ENCODE data around the gene PCDHGC3.
"Not testable (repeated sequence)": the region's sequence is repeated elsewhere in the genome, so short reads cannot be mapped to it uniquely, and the experiment has no call there.

Gene PCDHGC3

GRCh38 chr5:141475625-141476131 lies at the start of gene PCDHGC3:
TSS of gene PCDHGC3 (plus strand) at chr5:141475966. CDS start at chr5:141476117, 151 bp downstream.
- no peak for DNase-seq

GRCh38 chr5:141427783-141428426 lies 47.9 kb upstream of the PCDHGC3 start:
- DNase-seq = no peak

- no peak for DNase-seq
Measured at GRCh38 chr5:141430332-141431113, 45.2 kb upstream of the PCDHGC3 start, which contains the start of gene PCDHGA12. TSS of gene PCDHGA12 (plus strand) at chr5:141430507. CDS start at chr5:141430760, 253 bp downstream.

GRCh38 chr5:141431286-141431685 lies 44.5 kb upstream of the PCDHGC3 start:
- DNase-seq = no peak

GRCh38 chr5:141432308-141432707 lies 43.5 kb upstream of the PCDHGC3 start:
- not testable (repeated sequence) for DNase-seq

GRCh38 chr5:141432726-141433125 lies 43.0 kb upstream of the PCDHGC3 start:
- not testable (repeated sequence) for DNase-seq

GRCh38 chr5:141434006-141434405 lies 41.8 kb upstream of the PCDHGC3 start:
- DNase-seq = no peak

GRCh38 chr5:141437221-141437620 lies 38.5 kb upstream of the PCDHGC3 start:
- DNase-seq = no peak

GRCh38 chr5:141439411-141440141 lies 36.2 kb upstream of the PCDHGC3 start:
- DNase-seq = no peak

GRCh38 chr5:141440341-141440740 lies 35.4 kb upstream of the PCDHGC3 start:
- DNase-seq = no peak

GRCh38 chr5:141441571-141442170 lies 34.1 kb upstream of the PCDHGC3 start:
- DNase-seq = no peak

- DNase-seq = no peak
Measured at GRCh38 chr5:141465351-141465750, 10.4 kb upstream of the PCDHGC3 start.

GRCh38 chr5:141476132-141476911 lies 556 bp downstream of the PCDHGC3 start:
- no peak for DNase-seq

GRCh38 chr5:141477044-141477575 lies 1.3 kb downstream of the PCDHGC3 start:
- no peak for DNase-seq

GRCh38 chr5:141477815-141478214 lies 2.0 kb downstream of the PCDHGC3 start:
- DNase-seq = no peak

GRCh38 chr5:141478321-141478945 lies 2.7 kb downstream of the PCDHGC3 start:
- no peak for DNase-seq

GRCh38 chr5:141479776-141480175 lies 4.0 kb downstream of the PCDHGC3 start:
- DNase-seq = no peak

- no peak for DNase-seq
Measured at GRCh38 chr5:141483902-141484301, 8.1 kb downstream of the PCDHGC3 start.

- no peak for DNase-seq
Measured at GRCh38 chr5:141484310-141484640, 8.5 kb downstream of the PCDHGC3 start.

- peak; percentile 2 to 20 for DNase-seq
Measured at GRCh38 chr5:141484641-141485311, 9.0 kb downstream of the PCDHGC3 start, which contains the start of gene PCDHGC4. TSS of gene PCDHGC4 (plus strand) at chr5:141485030. CDS start at chr5:141485174, 144 bp downstream.
